ENCODE results near the gene CACNA1I.

Gene CACNA1I

GRCh38 chr22:39718206-39718605, 147.7 kb downstream of the CACNA1I start:
- no peak for TF ChIP-seq CTCF (IDR thresholded peaks at IDR 0.05; ENCODE audit: low read depth, low read length, missing control alignments)
- in situ Hi-C loops (cut with HindIII; ENCODE audit: low sequenced_read_pairs), result no loop called here
- DNase-seq (ENCODE audit: low read depth), result no peak
- no peak overlapping the region for H3K4me3 ChIP-seq (ENCODE audit: low read depth, low read length)

GRCh38 chr22:39718921-39719475, 148.4 kb downstream of the CACNA1I start:
- in situ Hi-C loops (cut with HindIII; ENCODE audit: low sequenced_read_pairs), result no loop called here
- H3K4me3 ChIP-seq (ENCODE audit: low read depth, low read length), result no peak overlapping the region
- TF ChIP-seq CTCF (IDR thresholded peaks at IDR 0.05; ENCODE audit: low read depth, low read length, missing control alignments), result no peak
- no peak for DNase-seq (ENCODE audit: low read depth)

- in situ Hi-C loops (cut with HindIII; ENCODE audit: low sequenced_read_pairs), result no loop called here
- TF ChIP-seq CTCF (IDR thresholded peaks at IDR 0.05; ENCODE audit: low read depth, low read length, missing control alignments), result no peak
- H3K4me3 ChIP-seq (ENCODE audit: low read depth, low read length), result no peak overlapping the region
- DNase-seq (ENCODE audit: low read depth), result no peak
Observed at GRCh38 chr22:39719559-39720450, 149.3 kb downstream of the CACNA1I start.

GRCh38 chr22:39721206-39722031, 150.9 kb downstream of the CACNA1I start:
- no peak for DNase-seq (ENCODE audit: low read depth)
- no peak overlapping the region for H3K4me3 ChIP-seq (ENCODE audit: low read depth, low read length)
- in situ Hi-C loops (cut with HindIII; ENCODE audit: low sequenced_read_pairs), result no loop called here
- TF ChIP-seq CTCF (IDR thresholded peaks at IDR 0.05; ENCODE audit: low read depth, low read length, missing control alignments), result no peak

- no peak for TF ChIP-seq CTCF (IDR thresholded peaks at IDR 0.05; ENCODE audit: low read depth, low read length, missing control alignments)
- in situ Hi-C loops (cut with HindIII; ENCODE audit: low sequenced_read_pairs), result no loop called here
- DNase-seq (ENCODE audit: low read depth), result no peak
- H3K4me3 ChIP-seq (ENCODE audit: low read depth, low read length), result no peak overlapping the region
Observed at GRCh38 chr22:39722032-39722325, 151.4 kb downstream of the CACNA1I start.

- no peak overlapping the region for H3K4me3 ChIP-seq (ENCODE audit: low read depth, low read length)
- in situ Hi-C loops (cut with HindIII; ENCODE audit: low sequenced_read_pairs), result no loop called here
- DNase-seq (ENCODE audit: low read depth), result no peak
- no peak for TF ChIP-seq CTCF (IDR thresholded peaks at IDR 0.05; ENCODE audit: low read depth, low read length, missing control alignments)
Observed at GRCh38 chr22:39722501-39722900, 151.9 kb downstream of the CACNA1I start.

Measured in astrocyte of the cerebellum (primary cell).